GM12873 (cell line): Measurements from ENCODE around the gene DPYSL5.

Source experiments
- CTCF ChIP-seq: IDR thresholded peaks from 2 replicates; pipeline ENCODE4 v1.5.1; 2012; ENCODE audit warnings: low read depth, mild to moderate bottlenecking, moderate library complexity, low read length, control low read depth; ENCODE audit not compliant: insufficient read depth; ENCODE audit errors: missing control alignments

Gene DPYSL5, protein sequence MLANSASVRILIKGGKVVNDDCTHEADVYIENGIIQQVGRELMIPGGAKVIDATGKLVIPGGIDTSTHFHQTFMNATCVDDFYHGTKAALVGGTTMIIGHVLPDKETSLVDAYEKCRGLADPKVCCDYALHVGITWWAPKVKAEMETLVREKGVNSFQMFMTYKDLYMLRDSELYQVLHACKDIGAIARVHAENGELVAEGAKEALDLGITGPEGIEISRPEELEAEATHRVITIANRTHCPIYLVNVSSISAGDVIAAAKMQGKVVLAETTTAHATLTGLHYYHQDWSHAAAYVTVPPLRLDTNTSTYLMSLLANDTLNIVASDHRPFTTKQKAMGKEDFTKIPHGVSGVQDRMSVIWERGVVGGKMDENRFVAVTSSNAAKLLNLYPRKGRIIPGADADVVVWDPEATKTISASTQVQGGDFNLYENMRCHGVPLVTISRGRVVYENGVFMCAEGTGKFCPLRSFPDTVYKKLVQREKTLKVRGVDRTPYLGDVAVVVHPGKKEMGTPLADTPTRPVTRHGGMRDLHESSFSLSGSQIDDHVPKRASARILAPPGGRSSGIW

DNA sequence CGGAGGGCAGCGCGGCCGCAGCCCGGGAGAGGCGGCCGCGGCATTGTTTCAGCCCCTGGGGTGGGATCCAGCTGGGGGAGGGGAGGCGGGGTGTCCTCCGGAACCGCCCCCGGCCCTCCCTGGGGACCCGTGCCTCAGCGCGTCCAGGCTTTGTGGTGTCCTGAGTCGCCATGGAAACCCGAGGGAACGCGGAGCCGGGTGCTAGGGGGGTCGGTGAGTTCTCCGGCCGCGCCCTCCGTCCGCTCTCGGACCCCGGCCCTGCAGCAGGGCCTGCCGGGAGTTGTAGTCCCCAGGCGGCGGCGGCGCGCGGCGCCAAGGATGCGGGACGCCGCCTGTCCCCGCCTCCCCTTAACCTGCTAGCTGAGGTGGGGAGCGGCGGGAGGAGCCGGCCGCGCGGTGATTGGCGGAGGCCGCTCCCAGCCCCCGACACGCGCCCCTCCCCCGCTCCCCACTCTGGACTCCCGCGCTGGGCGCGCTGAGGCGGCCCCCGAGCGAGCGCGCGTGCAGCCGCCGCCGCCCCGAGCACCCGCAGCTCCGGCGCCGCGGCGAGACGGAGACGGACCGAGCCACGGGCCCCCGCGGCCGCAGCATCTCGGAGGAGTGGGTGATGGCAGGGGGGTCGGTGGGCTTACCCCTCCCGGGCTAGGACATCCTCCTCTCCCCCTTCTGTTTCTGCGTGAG, at the start of gene DPYSL5:
Gene DPYSL5 (plus strand): TSS at position 478 of the 681 bp plus-strand sequence. CDS start 50,368 bp downstream, outside the sequence.
- TF ChIP-seq CTCF = no peak

DNA sequence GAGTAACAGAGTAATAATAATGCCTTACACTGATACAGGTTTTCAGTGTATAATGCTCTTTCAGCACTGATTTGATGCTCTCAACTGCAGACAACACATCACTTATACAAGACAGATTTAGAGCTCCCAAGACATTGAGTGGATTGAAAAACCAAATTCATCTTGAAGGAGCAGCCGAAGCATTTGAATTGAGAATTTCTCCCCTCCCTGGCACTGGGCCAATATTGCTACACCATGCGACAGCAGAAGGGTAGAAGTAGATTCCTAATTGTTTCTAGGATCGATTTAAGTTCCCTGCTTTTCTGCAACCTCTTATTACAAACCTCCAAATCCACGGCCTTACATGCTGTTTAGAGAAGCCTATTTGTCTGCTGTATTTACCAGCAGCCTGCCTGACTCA, 46.6 kb upstream of the DPYSL5 start:
- TF ChIP-seq CTCF = no peak

DNA sequence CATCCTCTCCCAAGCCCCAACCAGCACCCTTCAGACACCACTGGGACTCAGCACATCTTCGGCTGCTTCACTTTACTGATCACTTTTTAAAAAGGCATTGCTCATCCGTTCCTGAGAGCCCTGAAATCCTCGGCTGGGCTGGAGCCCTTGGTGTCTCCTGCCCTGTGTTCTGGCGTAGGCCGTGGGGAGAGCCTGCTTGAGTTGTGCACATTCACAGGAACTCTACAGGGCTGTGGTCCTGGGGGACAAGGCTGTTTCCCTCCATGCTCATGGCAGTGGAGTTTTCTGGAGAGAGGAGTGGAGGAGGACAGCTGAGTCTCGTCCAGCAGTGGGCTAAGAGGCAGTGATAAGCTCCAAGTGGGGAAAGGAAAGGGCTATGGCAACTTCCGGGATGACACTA, 46.1 kb upstream of the DPYSL5 start:
- TF ChIP-seq CTCF = no peak

DNA sequence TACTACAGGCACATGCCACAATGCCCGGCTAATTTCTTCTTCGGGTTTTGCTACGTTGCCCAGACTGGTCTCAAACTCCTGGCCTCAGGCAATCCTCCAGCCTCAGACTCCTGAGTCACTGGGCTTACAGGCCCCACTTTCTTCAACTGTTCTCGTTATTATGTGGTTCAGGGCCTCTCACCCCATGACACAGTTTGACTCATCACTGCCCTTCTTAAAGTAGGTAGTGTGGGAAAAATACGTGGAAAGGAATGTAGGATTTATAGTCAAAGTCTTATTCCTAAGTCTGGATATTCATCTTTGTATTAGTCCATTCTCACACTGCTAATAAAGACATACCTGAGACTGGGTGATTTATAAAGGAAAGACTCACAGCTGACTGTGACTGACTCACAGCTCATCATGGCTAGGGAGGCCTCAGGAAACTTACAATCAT, 42.7 kb upstream of the DPYSL5 start:
- TF ChIP-seq CTCF = no peak

GRCh38 chr2:26807788-26808460, 40.0 kb upstream of the DPYSL5 start:
- no peak for TF ChIP-seq CTCF

GRCh38 chr2:26809211-26809610, 38.7 kb upstream of the DPYSL5 start:
- TF ChIP-seq CTCF = no peak
